ENCODE results near the gene ADGRF3.

DNA sequence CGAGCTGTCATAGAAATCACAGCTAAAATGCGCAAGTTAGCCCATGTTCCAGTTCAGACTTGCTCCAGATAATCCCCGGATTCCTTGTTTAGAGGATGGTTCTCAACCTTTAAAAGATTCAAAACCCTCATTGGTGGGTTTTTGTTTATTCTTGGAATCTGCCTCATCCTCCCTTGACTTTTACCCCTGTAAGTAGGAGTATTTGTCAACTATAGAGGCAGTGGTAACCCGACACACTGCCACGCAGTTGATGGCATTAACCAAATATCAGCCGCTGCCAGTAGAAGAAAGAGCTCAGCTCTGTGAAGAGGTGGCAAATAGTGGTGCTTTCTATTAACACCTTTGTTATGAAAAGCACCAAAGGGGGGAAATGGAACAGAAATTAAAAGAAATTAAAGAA is 41.0 kb downstream of the ADGRF3 start:
- no peak for TF ChIP-seq CTCF (conservative IDR thresholded peaks at IDR 0.05)
- TF ChIP-seq ZFX (IDR thresholded peaks at IDR 0.05) = no peak

Measured in C4-2B (cell line).